Activated CD8-positive, alpha-beta T cell treated with anti-CD3 and anti-CD28 coated beads for 36 hours (primary cell): ENCODE data around the gene HSP90AB1. TPM values are rescaled to one million over a fixed set of nuclear protein-coding genes. Genes with fewer than 3 reads are reported as not detected.

Experiments
- ATAC-seq: fragments of 200-7000 bp; cut with Tn5 transposase; one replicate; pipeline ENCODE4 v1.10.0; 2021; ENCODE audit warnings: mild to moderate bottlenecking, moderate library complexity
- CTCF ChIA-PET: fragments of 350-600 bp; sonication (Branson Sonifier 250); formaldehyde crosslinking; loops from one replicate; lab custom pipeline; 2021; ENCODE audit warnings: antibody characterized with exemption; lab: Charles Lee
- POLR2A ChIA-PET: fragments of 350-600 bp; sonication (Branson Sonifier 250); formaldehyde crosslinking; loops from one replicate; lab custom pipeline; 2021; ENCODE audit warnings: antibody characterized with exemption; lab: Charles Lee
- DNase-seq: peaks from one replicate; pipeline ENCODE4 v3.0.0-alpha.2; 2020
- H3K27ac Mint-ChIP-seq: one replicate; pipeline ENCODE4 v1.8.0; 2021; ENCODE audit warnings: mild to moderate bottlenecking, mixed read lengths
- H3K27me3 Mint-ChIP-seq: one replicate; pipeline ENCODE4 v1.8.0; 2021; ENCODE audit warnings: mixed read lengths
- H3K36me3 Mint-ChIP-seq: one replicate; pipeline ENCODE4 v1.8.0; 2021; ENCODE audit warnings: low read depth, mixed read lengths
- H3K4me1 Mint-ChIP-seq: one replicate; pipeline ENCODE4 v1.8.0; 2021; ENCODE audit warnings: low read depth, mixed read lengths
- H3K4me3 Mint-ChIP-seq: one replicate; pipeline ENCODE4 v1.8.0; 2021; ENCODE audit warnings: mild to moderate bottlenecking, moderate library complexity, mixed read lengths
- H3K9me3 Mint-ChIP-seq: one replicate; pipeline ENCODE4 v1.8.0; 2021; ENCODE audit warnings: mixed read lengths
- CTCF ChIP-seq: fragments of 200-600 bp; IDR thresholded peaks from one replicate; pipeline ENCODE4 v1.8.0; 2022; ENCODE audit warnings: antibody characterized with exemption, mild to moderate bottlenecking
- intact Hi-C: fragments of 100-400 bp; cut with micrococcal nuclease; formaldehyde crosslinking; loops from one replicate; pipeline ENCODE4 v1.10.0; 2022
- total RNA-seq, 2 experiments: library from RNA; stranded (reverse); gene quantifications; one replicate each; pipeline ENCODE4 v1.2.3, GENCODE V29; 2021

HSP90AB1 gene
- total RNA-seq, 2 experiments from 2014 or later: 2,124 to 2,130 TPM

- TF ChIP-seq CTCF: no peak
- H3K4me3 Mint-ChIP-seq: no peak overlapping the region
- intact Hi-C loops: no loop called here
- POLR2A ChIA-PET: interaction anchor here (0.7 kb wide), 1 partner anchor 90 kb away, joined by 3 read pairs; no protein-coding TSS in a partner anchor
- ATAC-seq: no peak
- H3K27ac Mint-ChIP-seq: no peak overlapping the region
- no peaks in the 10 kb centered on the region for H3K4me1 Mint-ChIP-seq
- no peaks in the 10 kb centered on the region for H3K9me3 Mint-ChIP-seq
- H3K27me3 Mint-ChIP-seq: peaks cover 2% of the 10 kb centered on the region
- DNase-seq: no peak
- H3K36me3 Mint-ChIP-seq: no peaks in the 10 kb centered on the region
- CTCF ChIA-PET: no interaction called here
Measured at GRCh38 chr6:44202332-44202971, 44.4 kb upstream of the HSP90AB1 start.

- H3K27ac Mint-ChIP-seq: no peak overlapping the region
Measured at GRCh38 chr6:44202972-44203750, 43.7 kb upstream of the HSP90AB1 start.

GRCh38 chr6:44203955-44204354 lies 42.9 kb upstream of the HSP90AB1 start:
- H3K27me3 Mint-ChIP-seq: peaks cover 2% of the 10 kb centered on the region
- H3K27ac Mint-ChIP-seq: no peak overlapping the region
- POLR2A ChIA-PET: no interaction called here
- H3K36me3 Mint-ChIP-seq: no peaks in the 10 kb centered on the region
- intact Hi-C loops: no loop called here
- no peaks in the 10 kb centered on the region for H3K9me3 Mint-ChIP-seq
- CTCF ChIA-PET: interaction anchor here (1.1 kb wide), 1 partner anchor 19 kb away, joined by 3 read pairs; the partner anchor contains the start of gene SLC29A1
- no peaks in the 10 kb centered on the region for H3K4me1 Mint-ChIP-seq
- ATAC-seq (no peak), DNase-seq (no peak)
- H3K4me3 Mint-ChIP-seq: no peak overlapping the region
- TF ChIP-seq CTCF: no peak

More at GRCh38 chr6:44202972-44203750, 43.7 kb upstream of the HSP90AB1 start:
- Mint-ChIP-seq H3K9me3 (no peaks in the 10 kb centered on the region), H3K4me3 (no peak overlapping the region), H3K27me3 (peaks cover 2% of the 10 kb centered on the region), H3K4me1 (no peaks in the 10 kb centered on the region), H3K36me3 (no peaks in the 10 kb centered on the region)
- ATAC-seq (no peak), DNase-seq (no peak)
- ChIA-PET POLR2A (interaction anchor here (0.7 kb wide), 1 partner anchor 89 kb away, joined by 3 read pairs; no protein-coding TSS in a partner anchor), CTCF (no interaction called here)
- intact Hi-C loops: no loop called here
- no peak for TF ChIP-seq CTCF

- H3K4me3 Mint-ChIP-seq: no peak overlapping the region
- DNase-seq (no peak), ATAC-seq (no peak)
- H3K27me3 Mint-ChIP-seq: peaks cover 2% of the 10 kb centered on the region
- H3K36me3 Mint-ChIP-seq: no peaks in the 10 kb centered on the region
- TF ChIP-seq CTCF: no peak
- no peak overlapping the region for H3K27ac Mint-ChIP-seq
- no peaks in the 10 kb centered on the region for H3K9me3 Mint-ChIP-seq
- CTCF ChIA-PET: interaction anchor here (1.0 to 2.2 kb wide), 2 partner anchors 35 to 131 kb away, joined by 3 to 7 read pairs; no protein-coding TSS in a partner anchor
- POLR2A ChIA-PET: no interaction called here
- no peaks in the 10 kb centered on the region for H3K4me1 Mint-ChIP-seq
- intact Hi-C loops: no loop called here
Measured at GRCh38 chr6:44207966-44208365, 38.9 kb upstream of the HSP90AB1 start.

- Mint-ChIP-seq H3K9me3 (no peaks in the 10 kb centered on the region), H3K36me3 (no peaks in the 10 kb centered on the region), H3K4me1 (no peaks in the 10 kb centered on the region), H3K27ac (no peak overlapping the region), H3K4me3 (no peak overlapping the region), H3K27me3 (peaks cover 2% of the 10 kb centered on the region)
- intact Hi-C loops: no loop called here
- DNase-seq: no peak
- no peak for TF ChIP-seq CTCF
- ChIA-PET CTCF (interaction anchor here (0.7 to 2.3 kb wide), 3 partner anchors 13 to 39 kb away, joined by 3 to 8 read pairs (median 4); no protein-coding TSS in a partner anchor), POLR2A (no interaction called here)
- no peak for ATAC-seq
Measured at GRCh38 chr6:44211284-44211683, 35.6 kb upstream of the HSP90AB1 start.
